ENCODE data around the gene GAPDHS. TPM values are rescaled to one million over a fixed set of nuclear protein-coding genes. Genes with fewer than 3 reads are reported as not detected.

GAPDHS gene
- total RNA-seq, 2 donors from 2014 or later, result not detected

DNA sequence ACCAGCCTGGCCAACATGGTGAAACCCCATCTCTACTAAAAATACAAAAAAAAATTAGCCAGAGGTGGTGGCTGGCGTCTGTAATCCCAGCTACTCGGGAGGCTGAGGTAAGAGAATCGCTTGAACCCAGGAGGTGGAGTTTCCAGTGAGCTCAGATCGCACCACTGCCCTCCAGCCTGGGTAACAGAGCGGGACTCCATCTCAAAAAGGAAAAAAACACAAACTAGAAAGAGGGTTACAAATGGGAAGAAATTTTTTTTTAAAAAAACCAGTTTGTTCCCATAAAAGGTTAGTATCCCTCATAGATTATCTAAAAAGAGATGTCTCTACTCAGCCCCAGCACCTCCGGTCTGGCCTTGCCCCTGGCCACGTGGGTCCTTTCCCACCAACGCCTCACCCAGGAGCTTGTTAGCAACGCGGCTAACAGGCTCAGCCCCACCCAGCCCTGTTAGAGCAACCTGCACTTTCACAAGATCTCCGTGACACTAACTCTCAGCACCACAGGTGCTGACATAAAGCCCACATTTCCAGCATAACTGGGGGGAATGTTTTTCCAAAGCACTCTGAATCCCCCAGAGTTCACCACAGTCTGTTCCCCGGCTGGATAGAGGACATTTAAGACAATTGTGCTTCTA, 24.1 kb upstream of the GAPDHS start:
- DNase-seq (peak; percentile 63 to 64), ATAC-seq (peak; percentile 89)
- intact Hi-C loops (cut with DNase I, micrococcal nuclease), result no loop called here

DNA sequence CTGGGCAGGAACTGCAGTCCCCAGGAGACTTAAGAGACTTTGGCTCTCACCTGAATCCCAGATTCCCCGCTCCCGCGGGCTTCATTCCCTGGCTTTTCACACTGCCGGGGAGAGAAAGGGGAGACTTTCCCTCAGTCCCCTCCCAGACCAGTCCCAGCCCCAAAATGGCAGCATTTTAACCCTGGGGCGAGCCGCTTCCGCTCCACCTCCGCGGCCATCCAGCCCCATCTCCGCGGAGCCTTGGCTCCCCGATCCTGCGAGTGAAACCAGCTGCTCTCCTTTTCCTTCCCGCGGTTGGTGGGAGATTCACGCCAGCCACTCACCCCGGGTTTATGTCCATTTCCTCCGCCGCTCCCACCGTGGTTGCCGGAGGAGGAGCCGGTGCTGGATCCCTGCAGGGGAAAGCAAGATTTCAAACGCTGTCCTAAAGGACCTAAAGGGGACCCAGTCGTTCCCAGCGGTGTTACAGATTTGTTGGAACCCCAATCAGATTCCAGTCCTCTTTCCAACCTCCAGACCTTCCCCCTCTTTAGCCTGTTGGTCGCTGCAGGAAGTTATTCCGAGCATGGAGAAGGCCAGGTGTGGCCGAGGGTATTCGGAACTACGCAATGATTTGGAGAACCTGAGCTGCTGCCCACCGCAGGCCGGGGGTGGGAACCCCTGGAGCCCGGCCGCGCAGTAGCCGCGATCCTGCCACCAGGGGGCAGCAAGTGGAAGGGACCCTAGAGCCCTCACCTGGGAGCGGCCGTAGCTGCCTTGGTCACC, 23.2 kb upstream of the GAPDHS start:
- intact Hi-C loops (cut with DNase I, micrococcal nuclease), result no loop called here
- DNase-seq (peak; percentile 71 to 86), ATAC-seq (peak; percentile 84)

- ATAC-seq, result no peak
- no peak for DNase-seq
- intact Hi-C loops (cut with DNase I, micrococcal nuclease), result no loop called here
These were observed 22.7 kb upstream of the GAPDHS start for GRCh38 chr19:35510626-35510964.

DNA sequence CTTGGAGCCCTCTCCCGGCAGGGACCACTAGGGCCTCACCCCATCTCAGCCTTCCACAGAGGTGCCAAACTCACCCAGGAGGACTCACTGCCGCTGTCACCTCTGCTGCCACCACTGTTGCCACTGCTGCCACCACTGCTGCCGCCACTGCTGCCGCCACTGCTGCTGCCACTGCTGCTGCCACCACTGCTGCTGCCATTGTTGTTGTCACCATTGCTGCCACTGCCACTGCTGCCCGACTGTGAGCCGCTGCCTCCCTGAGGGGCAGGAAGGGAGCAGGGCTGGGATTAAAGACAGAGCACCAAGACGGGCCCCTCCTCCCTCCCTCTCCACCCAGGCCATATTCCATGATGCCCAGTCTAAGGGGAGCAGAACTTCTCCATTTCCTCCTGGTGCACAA, 21.9 kb upstream of the GAPDHS start:
- DNase-seq (no peak), ATAC-seq (no peak)
- intact Hi-C loops (cut with DNase I, micrococcal nuclease), result no loop called here

DNA sequence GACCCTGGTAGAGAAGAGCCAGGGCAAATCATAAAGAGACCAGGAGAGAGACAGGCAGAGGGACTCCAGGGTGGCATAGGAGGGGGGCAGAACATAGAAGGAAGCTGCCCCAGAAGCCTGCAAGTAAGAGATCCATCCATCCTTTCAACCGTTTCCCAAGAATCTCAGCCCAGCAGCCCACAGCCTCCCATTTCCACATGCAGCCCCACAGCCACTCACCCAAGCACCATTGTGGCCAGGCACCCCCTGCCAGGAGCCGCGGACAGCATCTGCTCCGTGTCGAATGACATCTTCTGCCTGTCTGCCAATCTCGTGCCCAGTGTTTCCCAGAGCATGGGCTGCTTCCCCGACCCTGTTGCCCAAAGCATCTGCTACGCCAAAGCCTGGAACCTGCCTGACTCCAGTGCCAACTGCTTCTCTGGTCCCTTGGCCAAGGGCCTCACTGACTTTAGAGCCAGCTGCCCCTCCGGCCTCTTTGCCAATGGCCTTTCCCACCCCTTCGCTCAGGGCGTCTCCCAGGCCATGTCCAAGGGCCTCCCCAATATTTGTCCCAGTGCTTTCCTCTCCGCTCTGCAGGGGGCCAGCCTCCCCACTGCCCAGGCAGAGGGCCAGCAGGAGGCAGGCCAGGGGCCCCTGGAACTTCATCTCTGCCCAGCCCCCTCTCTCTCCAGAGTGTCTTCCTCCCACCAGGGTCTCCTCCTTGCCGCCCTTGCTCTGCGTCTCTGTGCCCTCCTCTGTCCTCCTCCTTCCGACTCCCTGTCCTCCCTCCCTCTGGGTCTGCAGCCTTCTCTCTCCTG, 20.2 kb upstream of the GAPDHS start:
- intact Hi-C loops (cut with DNase I, micrococcal nuclease), result no loop called here
- no peak for DNase-seq
- ATAC-seq, result no peak

- ATAC-seq (no peak), DNase-seq (no peak)
- intact Hi-C loops (cut with DNase I, micrococcal nuclease), result no loop called here
These were observed 19.5 kb upstream of the GAPDHS start, which contains the start of gene DMKN for GRCh38 chr19:35513628-35514281. TSS of gene DMKN (minus strand) at chr19:35513649. CDS start at chr19:35513475, 174 bp downstream.

- DNase-seq (no peak), ATAC-seq (no peak)
- intact Hi-C loops (cut with DNase I, micrococcal nuclease), result no loop called here
These were observed 18.9 kb upstream of the GAPDHS start for GRCh38 chr19:35514282-35514809.

DNA sequence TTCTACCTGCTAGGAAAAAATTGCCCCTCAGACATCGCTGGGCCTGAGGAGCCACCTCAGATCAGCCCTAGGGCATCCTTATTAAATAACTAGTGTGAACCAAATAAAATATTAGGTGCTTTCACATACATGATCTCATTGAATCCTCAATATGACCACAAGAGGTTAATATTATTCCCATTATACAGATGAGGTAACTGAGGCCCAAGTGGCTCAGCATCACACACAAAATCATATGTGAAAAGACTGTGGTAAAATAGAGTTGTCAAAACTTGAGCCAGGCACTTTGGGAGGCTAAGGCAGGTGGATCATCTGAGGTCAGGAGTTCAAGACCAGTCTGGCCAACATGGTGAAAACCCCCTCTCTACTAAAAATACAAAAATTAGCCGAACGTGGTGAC, 16.9 kb upstream of the GAPDHS start:
- DNase-seq (no peak), ATAC-seq (no peak)
- intact Hi-C loops (cut with DNase I, micrococcal nuclease), result no loop called here

DNA sequence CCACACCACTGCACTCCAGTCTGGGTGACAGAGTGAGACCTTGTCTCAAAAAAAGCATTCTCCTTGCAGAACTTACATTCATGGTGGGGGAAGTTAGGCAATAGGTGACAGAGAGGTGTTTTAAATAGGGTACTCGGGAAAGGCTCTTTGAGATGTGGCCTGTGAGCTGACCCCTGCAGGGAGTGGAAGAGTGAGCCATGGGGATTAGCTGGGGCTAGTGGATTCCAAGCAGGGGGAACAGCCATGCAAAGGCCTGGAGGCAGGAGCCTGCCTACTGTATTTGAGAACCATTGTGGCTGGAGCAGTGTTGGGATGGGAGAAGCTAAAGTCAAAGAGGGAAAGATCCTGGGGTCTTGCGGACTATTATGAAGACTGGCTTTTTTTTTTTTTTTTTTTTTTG, 15.9 kb upstream of the GAPDHS start:
- ATAC-seq (no peak), DNase-seq (no peak)
- intact Hi-C loops (cut with DNase I, micrococcal nuclease), result no loop called here

DNA sequence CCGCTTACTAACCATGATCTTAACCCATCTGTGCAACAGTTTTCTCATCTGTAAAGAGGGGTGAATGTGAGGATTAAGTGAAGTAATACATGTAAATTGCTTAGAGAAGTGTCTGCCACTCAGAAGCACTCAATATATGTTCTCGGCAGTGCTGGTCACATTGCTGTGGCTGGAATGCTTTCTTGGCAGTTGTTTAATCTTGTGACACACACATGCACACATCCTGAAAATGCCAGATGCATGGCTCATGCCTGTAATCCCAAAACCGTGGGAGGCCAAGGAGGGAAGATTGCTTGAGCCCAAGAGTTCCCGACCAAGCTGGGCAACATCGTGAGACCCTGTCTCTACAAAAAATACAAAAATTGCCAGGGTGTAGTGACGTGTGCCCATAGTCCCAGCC, 14.9 kb upstream of the GAPDHS start:
- ATAC-seq, result no peak
- DNase-seq, result no peak

GRCh38 chr19:35519291-35519690, 14.0 kb upstream of the GAPDHS start:
- DNase-seq (no peak), ATAC-seq (peak; percentile 26)
- intact Hi-C loops (cut with DNase I, micrococcal nuclease), result no loop called here

More for the DNA sequence above, 14.9 kb upstream of the GAPDHS start:
- intact Hi-C loops (cut with DNase I, micrococcal nuclease), result no loop called here

GRCh38 chr19:35521124-35521743, 12.0 kb upstream of the GAPDHS start:
- ATAC-seq, result no peak
- intact Hi-C loops (cut with DNase I, micrococcal nuclease), result no loop called here
- no peak for DNase-seq

DNA sequence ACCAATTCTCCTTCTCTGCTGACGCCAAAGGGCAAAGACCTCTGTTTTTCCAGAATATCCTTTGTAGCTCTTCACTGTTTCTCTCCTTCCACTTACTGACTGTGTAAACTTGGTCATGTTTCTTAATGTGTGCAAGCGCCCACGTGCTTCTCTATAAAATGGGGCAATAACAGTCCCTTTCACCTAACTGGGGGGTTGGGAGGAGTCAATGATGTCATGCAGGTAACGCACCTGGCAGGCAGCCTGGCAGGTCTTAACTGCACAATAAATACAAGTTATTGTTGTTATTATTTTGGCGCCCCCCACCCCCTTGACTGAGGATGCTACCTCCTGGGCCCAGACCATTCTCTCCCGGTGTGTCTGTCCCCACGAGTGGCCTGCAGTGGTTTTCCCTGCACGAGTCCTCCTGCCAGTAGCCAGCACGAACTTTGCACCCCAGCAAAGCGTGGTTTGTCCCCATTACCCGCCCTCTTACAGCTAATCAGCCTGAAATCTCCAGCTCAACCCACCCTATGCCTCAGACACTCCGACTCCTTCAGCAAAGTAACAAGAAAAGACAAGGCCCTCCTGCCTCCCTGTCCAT, 10.4 kb upstream of the GAPDHS start:
- ATAC-seq, result peak; percentile 86
- intact Hi-C loops (cut with DNase I, micrococcal nuclease), result no loop called here
- peak in 1 of 2 donors; percentile 23 for DNase-seq

GRCh38 chr19:35524181-35524837, 8.9 kb upstream of the GAPDHS start:
- DNase-seq (no peak), ATAC-seq (no peak)
- intact Hi-C loops (cut with DNase I, micrococcal nuclease), result no loop called here

GRCh38 chr19:35525873-35526272, 7.4 kb upstream of the GAPDHS start:
- DNase-seq (no peak), ATAC-seq (no peak)
- intact Hi-C loops (cut with DNase I, micrococcal nuclease), result no loop called here

- intact Hi-C loops (cut with DNase I, micrococcal nuclease), result no loop called here
- ATAC-seq, result no peak
- no peak for DNase-seq
These were observed 4.8 kb upstream of the GAPDHS start, which contains the start of gene SBSN for GRCh38 chr19:35528218-35529038. TSS of gene SBSN (minus strand) at chr19:35528311. CDS start at chr19:35528281, 30 bp downstream.

All from left colon (tissue), 2 donors.